NCI-H226 (cell line): ENCODE results near the gene CAMSAP2.

Source experiments
- DNase-seq: peaks from one replicate; pipeline ENCODE4 v3.0.0-alpha.2; 2015

The CAMSAP2 gene

DNA sequence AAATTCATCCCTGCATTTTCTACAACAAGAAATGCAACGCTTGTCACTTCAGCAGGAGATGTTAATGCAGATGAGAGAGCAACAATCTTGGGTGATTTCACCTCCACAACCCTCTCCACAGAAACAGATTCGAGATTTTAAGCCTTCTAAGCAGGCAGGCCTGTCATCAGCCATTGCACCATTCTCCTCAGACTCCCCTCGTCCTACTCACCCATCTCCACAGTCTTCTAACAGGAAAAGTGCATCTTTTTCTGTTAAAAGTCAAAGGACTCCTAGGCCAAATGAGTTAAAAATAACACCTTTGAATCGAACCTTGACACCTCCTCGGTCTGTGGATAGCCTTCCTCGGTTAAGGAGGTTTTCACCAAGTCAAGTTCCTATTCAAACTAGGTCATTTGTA lies 110.7 kb downstream of the CAMSAP2 start:
- DNase-seq: no peak

DNA sequence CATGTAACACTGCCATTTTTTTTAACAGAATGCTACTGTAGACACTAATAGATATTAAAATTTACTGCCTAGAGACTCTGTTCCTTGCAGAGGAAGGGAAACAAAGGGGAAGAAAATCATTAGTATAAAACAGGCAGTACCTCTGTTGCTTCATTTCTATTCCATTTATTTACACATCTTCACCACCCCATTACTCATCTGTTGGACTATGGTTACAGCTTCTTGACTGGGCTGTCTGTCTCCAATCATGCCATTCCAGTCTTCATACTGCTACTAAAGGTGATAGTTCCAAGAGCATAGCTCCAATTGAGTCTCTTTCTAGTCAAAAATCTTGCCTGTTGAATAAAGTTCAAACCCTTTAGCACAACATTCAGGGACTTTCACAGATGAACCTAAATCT lies 111.9 kb downstream of the CAMSAP2 start:
- DNase-seq: no peak

DNA sequence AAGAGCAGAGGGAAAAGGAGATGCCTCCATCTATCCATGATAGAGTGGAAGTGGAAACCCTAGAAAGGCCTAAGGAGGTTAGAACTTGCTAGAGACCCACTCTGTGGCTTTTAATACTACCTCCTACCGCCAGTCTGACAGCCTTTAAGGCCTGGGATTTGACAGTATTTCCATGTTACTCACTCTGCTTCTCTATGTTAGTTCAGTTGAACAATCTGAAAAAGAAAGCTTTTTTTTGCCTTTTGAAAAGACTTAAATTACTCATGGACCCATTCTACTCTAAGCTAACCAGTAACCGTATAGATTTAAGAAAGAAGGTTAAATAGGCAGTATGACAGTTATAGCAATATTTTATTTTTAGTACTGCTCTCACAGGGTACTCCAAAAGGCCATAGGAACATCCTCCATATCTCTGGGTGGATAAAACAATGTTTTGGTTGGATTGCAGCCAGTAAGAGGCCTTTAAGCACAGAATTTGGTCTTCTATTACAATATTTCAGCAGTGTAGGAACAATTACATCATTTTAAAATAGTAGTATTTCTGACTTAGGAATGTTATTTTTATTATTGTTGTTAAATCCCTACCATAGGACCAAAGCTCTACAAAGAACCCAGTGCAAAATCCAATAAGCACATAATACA lies 118.1 kb downstream of the CAMSAP2 start:
- peak; percentile 9 for DNase-seq

DNA sequence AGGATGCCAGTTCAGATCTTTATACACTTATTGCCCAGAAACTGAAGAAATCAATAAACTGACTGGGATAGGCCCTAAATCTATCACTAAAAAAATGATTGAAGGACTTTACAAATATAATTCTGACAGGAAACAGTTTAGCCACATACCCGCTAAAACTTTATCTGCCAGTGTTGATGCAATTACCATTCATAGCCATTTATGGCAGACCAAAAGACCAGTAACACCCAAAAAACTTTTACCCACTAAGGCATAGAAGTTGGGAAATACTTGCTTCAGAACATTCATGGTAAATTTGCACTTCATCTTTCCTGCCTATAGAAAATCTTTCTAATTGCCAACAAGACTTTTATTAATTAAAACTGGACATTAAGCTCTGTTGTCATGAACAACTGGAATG lies 119.1 kb downstream of the CAMSAP2 start:
- no peak for DNase-seq

DNA sequence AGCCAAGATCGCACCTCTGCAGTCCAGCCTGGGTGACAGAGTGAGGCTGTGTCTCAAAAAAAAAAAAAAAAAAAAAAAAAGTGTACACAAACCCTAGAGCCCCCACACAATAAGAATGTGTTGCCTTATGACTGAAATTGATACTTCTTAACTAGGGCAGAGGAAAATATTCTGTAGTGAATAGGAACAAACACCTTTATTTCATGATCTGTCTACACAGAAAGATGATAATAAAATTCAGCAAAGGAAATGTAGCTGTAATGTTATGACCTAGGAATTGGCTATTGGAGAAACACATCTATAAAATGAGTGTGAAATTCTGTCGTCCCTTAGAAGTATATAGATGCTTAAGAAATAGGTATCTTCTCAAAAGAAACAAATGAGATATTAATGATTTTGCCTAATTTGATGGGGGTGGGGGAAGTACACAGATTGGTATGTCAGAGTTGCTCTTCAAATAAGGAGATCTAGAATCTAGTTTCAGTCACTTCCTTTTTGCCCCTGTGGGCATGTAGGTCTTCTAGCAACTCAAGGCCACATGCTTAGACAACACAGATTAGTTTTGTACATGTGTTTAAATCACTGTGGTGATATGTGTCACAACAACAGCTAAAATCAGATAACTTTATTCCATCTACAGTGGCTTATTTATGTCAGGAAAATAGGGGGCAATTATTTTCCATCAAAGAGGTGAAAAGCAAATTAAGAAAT lies 123.4 kb downstream of the CAMSAP2 start:
- DNase-seq: no peak

DNA sequence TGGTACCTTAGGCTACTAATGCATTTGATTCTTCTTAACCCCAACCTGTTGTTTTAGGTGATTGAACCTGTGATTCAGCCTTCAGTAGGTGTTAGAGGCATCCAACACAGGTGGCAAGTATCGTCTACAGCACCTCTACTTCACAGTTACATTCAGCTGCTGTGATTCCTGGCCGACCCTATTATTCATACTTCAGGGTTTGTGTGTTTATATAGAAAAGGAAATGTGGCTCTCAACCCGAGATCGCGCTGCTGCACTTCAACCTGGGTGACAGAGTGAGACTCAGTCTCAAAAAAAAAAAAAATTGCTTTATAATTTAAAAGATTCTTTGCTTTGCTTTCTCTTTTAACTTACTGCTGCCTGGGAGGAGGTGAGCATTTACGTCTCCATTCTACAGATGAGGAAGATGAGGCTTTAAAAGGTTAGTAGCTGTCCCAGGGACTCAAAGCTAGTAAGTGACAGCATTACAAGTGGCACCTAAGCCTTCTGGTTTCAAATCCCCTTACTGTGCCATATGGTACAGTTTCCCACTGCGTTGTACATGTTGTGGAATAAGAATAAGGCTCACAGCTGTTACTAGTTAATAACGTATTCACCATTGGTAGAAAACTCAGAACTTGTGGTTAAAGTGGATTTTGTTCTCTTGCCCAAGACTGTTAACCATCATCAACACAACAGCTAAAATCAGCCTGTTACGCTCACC lies 124.2 kb downstream of the CAMSAP2 start:
- no peak for DNase-seq

DNA sequence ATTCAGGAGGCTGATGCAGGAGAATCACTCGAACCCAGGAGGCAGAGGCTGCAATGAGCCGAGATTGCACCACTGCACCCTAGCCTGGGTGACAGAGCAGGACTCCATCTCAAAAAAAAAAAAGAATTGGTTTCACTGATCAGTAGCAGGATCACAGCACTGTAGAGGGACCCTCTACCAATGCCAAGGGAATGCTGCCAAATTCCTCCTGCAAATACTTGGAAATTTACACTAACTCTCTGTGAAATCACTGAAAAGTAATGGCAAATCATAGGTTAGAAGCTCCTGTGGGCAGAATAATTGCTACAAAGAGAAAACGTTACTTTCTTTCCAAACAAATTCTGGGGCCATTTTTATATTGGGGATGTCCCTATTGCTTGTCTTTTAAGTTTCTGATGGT lies 127.4 kb downstream of the CAMSAP2 start:
- no peak for DNase-seq

DNA sequence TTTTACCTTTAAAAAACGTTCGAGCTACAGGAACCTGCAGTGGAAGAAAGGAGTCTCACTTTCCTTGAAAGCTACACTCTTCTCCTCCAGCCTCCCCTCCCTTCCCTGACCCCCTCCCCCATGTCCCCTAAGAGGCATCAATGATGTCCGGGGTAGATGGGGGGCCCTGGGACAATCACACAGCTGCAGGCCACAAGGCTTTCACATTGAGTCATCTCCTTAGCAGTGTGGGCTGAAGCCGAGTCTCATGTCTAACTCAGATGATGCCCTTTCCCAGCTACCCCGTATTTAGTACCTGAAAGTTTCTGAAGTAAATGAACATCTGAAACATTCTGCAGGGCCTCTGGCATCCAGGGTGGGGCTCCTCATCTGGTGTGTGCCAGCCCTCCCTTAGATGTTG lies 127.8 kb downstream of the CAMSAP2 start:
- DNase-seq: no peak

DNA sequence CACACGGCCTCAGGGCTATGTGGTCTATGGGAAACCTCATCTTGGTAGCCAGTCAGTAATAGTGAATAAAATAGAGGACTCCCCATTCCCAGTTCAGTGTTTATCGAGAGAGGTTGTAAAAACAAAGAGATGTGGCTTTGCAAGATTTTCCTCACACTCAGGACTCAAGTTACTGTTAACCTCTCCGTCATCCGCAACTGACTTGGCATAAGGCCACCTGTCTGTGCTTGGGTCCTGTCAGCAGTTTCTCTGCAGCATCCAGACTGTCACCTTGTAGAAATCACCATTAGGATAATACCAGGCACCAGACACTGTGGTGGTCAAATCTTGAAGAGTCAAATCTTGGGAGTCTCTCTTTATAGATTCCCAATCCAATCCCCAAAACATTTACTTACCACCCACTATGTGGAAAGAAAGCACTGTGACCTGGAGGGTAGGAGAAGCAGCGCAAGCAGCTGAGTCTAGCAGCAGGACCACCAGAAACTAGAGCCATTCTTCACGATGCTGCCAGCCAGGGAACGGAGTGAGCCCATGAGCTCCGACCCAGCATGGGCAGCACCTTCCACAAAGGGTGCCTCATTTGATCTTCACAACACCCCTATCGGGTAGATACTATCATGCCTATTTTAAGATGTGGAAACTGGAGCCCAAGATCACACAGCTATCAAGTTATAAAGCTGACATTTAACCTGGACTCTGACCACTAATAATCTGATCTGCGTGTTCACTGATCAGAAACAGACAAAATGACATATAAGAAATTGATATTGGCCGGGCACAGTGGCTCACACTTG lies 128.5 kb downstream of the CAMSAP2 start:
- no peak for DNase-seq

DNA sequence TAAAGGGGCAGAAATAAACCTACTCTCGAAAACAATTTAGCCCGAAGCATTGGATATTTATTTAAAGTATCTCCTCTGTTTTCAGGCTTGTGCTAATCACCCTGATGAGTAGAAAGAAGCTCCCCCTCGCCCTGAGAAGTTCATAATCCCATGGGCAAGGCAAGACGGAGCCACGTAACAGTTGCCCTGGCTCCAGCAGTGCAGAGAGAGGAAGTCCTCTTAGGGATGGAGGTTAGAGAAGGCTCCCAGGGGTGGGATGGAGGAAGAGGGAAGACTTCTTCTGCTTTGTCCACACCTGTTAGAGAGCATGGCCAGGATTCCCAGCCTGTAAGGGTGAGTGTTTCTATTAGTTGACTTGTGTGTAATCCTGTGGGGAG lies 130.7 kb downstream of the CAMSAP2 start:
- no peak for DNase-seq

DNA sequence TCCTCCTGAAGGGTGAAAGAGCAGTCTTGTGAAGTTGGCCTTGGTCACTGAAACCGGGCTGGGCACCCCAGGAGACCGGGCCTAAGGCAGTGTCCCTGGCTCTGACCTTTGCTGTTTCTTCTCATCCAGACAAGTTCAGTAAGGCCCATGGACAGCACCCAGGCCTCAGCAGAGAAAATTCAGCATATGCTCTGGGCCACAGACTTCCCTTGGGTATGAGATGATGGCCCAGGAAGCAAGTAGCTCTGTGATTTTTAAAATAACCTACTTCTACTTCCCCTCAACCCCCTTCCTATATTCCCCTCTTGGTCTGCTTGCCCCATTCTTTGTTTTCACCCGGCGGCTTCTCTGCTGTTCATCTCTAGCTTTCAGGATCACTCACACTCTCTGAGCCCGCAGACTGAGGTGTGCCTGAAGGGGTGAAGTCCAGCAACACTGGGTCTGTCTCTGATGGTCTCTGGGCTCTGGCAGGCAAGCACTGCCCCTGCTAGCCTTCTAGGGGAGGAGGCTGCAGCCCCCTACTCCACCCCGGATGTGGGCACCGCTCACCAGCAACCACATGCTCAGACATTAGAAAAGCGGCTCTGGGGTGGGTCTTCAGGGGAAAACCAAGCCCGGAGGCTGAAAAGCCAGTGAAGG lies 131.2 kb downstream of the CAMSAP2 start:
- DNase-seq: no peak

DNA sequence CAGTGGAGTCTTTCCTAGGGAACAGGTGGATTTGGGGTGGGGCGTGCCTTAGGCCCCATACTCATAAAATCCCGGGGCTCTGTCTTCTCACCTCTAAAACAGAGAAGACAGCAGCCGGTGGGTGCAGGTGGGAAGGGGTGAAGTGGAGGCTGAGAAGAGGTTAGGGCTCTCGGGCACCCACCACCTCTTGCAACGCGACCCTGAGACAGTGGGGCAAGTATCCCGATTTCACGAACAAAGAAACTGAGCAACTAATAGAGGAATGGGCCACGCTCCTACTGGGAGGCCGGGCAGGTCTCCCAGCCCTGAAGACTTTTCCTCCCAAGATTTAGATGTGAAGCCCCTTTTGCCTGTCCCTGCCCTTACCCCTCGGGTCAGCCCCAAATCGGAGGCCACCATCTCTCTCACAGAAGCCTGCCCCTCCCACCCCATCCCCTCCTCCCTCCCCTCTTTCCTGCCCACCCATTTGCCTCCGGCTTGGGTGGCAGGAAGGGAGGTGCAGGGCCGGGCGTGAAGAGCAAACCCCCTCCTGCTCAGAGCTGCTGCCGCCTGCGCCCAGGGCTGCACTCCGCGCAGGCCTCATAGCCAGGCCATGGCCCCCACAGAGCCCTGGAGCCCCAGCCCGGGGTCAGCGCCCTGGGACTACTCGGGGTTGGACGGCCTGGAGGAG lies 133.9 kb downstream of the CAMSAP2 start, which contains the start of gene GPR25:
Gene GPR25, plus strand, starts transcription at position 536 of the 670 bp plus-strand sequence. Its CDS starts 57 bp downstream, at position 593.
- no peak for DNase-seq

DNA sequence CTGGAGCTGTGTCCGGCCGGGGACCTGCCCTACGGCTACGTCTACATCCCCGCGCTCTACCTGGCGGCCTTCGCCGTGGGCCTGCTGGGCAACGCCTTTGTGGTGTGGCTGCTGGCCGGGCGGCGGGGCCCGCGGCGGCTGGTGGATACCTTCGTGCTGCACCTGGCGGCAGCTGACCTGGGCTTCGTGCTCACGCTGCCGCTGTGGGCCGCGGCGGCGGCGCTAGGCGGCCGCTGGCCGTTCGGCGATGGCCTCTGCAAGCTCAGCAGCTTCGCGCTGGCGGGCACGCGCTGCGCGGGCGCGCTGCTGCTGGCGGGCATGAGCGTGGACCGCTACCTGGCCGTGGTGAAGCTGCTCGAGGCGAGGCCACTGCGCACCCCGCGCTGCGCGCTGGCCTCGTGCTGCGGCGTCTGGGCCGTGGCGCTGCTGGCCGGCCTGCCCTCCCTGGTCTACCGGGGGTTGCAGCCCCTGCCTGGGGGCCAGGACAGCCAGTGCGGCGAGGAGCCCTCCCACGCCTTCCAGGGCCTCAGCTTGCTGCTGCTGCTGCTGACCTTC lies 134.5 kb downstream of the CAMSAP2 start:
- DNase-seq: no peak

DNA sequence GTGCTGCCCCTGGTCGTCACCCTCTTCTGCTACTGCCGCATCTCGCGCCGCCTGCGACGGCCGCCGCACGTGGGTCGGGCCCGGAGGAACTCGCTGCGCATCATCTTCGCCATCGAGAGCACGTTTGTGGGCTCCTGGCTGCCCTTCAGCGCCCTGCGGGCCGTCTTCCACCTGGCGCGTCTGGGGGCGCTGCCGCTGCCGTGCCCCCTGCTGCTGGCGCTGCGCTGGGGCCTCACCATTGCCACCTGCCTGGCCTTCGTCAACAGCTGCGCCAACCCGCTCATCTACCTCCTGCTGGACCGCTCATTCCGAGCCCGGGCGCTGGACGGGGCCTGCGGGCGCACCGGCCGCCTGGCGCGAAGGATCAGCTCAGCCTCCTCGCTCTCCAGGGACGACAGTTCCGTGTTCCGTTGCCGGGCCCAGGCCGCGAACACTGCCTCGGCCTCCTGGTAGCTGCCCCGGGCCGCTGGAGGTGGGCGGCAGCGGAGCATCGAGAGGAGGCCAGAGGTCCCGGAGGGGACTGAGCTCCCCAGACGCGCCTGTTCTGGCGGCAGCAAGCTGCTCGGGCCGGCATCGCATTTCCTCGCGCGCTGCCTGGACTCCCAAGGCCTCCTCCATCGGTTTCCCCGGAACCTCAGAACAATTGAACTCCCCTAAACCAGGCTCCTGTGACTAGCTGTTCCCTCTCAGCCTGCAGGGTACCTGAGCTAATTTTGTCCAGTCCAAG lies 135.1 kb downstream of the CAMSAP2 start:
- DNase-seq: no peak

DNA sequence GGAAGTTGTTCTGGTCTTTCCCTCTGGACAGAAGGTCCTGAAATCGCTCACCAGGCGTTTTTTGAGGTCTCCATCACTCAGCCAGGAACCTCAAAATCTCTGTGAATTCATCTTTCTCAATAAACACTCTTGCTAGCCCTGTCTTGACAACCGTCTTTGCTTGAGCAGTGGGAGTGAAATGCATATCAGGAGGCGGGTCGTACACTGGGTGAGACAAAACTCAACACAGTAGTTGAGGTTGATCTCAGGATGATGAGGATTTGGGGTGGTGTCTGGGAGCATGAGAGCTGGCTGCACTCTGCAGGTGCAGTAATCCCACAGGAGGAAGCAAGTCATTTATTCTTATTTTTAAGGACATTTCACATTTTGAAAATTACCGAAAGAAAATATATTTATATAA lies 136.0 kb downstream of the CAMSAP2 start:
- DNase-seq: no peak

DNA sequence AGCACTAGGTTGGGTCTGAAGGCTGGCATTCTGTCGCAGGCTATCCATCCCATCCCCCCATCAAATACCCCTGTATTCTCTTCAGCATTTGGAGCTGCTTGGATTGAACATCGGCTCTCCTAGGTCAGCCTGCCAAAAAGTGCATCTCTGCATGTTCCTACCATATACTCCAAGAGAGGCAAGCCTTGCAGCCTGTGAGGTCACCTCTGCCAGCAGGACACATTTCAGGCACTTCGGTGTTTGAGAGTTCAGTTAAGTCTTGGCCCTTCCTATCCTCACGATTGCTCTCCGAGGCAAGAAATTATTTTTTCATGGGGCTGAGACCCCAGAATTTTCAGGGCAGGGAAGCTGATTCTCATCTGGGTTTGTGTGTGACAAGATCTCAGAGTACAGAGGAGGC lies 136.7 kb downstream of the CAMSAP2 start:
- no peak for DNase-seq

DNA sequence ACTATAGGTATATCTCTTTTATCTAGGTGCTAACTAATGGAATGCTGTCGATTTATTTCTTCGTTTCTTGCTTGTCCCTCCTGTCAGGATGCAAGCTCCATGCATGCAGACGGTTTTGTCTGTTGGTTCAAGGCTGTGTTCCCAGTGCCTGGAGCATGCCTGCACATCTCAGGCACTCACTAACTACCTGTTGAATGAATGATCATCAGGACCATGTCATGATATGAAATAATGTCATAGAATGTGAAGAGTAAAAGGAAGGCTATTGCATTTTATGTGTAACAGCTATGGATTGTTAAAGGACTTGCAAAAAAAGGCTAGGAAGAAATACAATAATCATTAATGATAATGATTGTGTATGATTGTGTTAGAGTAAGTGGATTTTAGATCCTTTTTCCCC lies 138.3 kb downstream of the CAMSAP2 start:
- no peak for DNase-seq

DNA sequence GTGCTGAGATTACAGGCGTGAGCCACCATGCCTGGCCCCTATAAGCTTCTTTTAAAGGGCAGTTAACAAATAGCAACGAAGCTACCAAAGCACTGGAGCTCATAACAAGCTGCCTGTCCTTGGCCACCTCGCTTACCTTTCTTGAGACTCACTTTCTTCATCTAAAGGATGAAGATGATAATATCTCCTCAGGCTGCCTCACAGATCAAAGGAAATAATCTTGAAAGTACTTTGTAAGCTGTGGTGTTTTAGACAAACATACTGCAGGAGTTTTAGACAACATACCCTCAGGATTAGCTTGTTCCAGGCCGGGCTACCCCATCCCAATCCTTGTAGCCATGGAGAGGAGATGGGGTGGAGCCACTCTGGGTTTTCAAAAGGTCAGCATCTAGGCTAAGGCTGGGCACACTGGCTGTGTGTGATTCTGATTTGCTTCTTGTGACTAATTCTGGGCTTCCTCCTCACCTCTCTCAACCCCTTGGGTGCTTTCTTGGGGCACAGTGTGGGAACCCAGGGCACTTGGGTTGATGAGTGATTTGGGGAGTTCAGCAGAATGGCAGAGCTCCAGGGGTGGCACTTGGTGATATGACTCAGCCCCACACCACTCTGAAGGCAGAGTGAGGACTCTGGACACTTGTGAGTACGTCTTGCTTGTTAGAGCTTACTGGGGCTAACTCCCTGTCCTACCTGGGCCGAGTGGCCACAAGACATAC lies 139.3 kb downstream of the CAMSAP2 start:
- DNase-seq: no peak

DNA sequence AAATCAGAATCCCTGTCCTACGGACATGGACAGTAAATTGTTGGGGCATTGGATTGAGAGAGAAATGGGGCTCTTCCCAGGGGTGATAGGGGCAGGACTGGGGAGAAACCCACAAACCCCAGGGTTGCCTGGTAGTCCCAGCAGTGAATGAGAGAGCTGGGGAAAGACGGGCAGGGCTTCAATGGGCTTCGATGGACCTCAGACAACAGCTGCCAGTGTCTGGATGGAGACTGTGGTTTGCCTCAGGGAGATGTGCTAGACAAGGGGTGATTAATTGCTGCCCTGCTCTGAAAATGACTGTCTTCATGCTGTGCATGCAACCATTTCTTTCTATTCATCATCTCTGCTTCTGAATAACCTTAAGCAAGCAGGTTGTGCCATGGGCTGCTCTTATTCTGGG lies 141.5 kb downstream of the CAMSAP2 start:
- no peak for DNase-seq

DNA sequence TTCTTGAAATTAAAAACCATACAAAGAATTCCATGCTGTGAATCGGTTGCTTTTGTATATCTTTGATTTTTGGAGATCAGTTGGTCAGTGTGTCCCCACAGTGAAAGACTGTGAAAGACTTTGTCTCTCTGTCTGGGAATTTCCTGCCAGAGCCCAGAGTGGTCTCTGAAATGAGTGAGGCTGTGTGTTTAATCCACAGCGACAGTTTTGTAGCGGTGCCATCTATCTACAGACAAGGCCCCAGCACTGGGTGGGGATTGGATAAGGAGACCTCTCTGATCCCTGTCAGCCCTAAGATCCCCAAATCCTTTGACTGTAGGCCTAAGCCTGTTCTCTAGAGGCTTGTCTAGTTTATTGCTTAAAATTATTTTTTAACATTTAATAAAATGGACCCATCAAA lies 144.4 kb downstream of the CAMSAP2 start:
- DNase-seq: no peak
